Endothelial cell of umbilical vein (primary cell): ENCODE measurements around the gene AP3M1.

Source experiments
- CTCF ChIP-seq, 2 donors: IDR thresholded peaks; 1 replicate in 1 of 2; 2 replicates in 1 of 2; pipeline ENCODE4 v1.5.1; 2011; ENCODE audit warnings: low read length in 2 of 2, mild to moderate bottlenecking in 2 of 2, moderate library complexity in 2 of 2, control low read depth in 1 of 2, inconsistent platforms in 1 of 2, low read depth in 1 of 2; ENCODE audit not compliant: insufficient read depth in 1 of 2; ENCODE audit errors: extremely low read depth in 1 of 2
- EZH2 ChIP-seq: IDR thresholded peaks from 2 replicates; pipeline ENCODE4 v1.6.1; 2012; ENCODE audit warnings: borderline replicate concordance, low read depth, mild to moderate bottlenecking, moderate library complexity, low read length, inconsistent platforms; ENCODE audit not compliant: severe bottlenecking
- MAX ChIP-seq: IDR thresholded peaks from 2 replicates; pipeline ENCODE4 v1.6.1; 2011; ENCODE audit not compliant: insufficient read depth, insufficient read length
- POLR2A ChIP-seq: IDR thresholded peaks from 2 replicates; pipeline ENCODE4 v1.6.1; 2012; ENCODE audit warnings: low read depth, mild to moderate bottlenecking, control low read depth, low read length

GRCh38 chr10:74104996-74105395, 45.6 kb downstream of the AP3M1 start:
- TF ChIP-seq CTCF (IDR thresholded peaks at IDR 0.05; ENCODE audit: extremely low read depth in 1 of 2, insufficient read depth in 1 of 2, low read depth in 1 of 2, low read length in 2 of 2) (no peak), EZH2 (no peak), MAX (no peak), POLR2A (no peak)
